Muscle layer of duodenum (tissue), 2 donors: ENCODE data around the gene ENPP6.

Experiments
- H3K27ac ChIP-seq: one replicate; pipeline ENCODE4 v1.7.0; 2013; ENCODE audit warnings: mild to moderate bottlenecking, low read length
- H3K27me3 ChIP-seq: one replicate; pipeline ENCODE4 v1.7.0; 2013; ENCODE audit warnings: low read depth, mild to moderate bottlenecking, control low read depth, low read length
- H3K36me3 ChIP-seq, 2 donors: one replicate each; pipeline ENCODE4 v1.7.0; 2013; ENCODE audit warnings: low read length in 2 of 2, control low read depth in 1 of 2, mild to moderate bottlenecking in 1 of 2; ENCODE audit not compliant: insufficient read depth in 2 of 2, control insufficient read depth in 1 of 2
- H3K4me1 ChIP-seq, 2 donors: one replicate each; pipeline ENCODE4 v1.7.0; 2013; ENCODE audit warnings: low read length in 2 of 2, mild to moderate bottlenecking in 2 of 2, control low read depth in 1 of 2, moderate library complexity in 1 of 2; ENCODE audit not compliant: insufficient read depth in 2 of 2, control insufficient read depth in 1 of 2
- H3K4me3 ChIP-seq, 2 donors: one replicate each; pipeline ENCODE4 v1.7.0; 2013; ENCODE audit warnings: low read length in 2 of 2, low read depth in 1 of 2, mild to moderate bottlenecking in 1 of 2
- H3K9me3 ChIP-seq, 2 donors: one replicate each; pipeline ENCODE4 v1.7.0; 2013; ENCODE audit warnings: low read length in 2 of 2, control low read depth in 1 of 2, mild to moderate bottlenecking in 1 of 2; ENCODE audit not compliant: control insufficient read depth in 1 of 2
- donor health status: healthy.

The ENPP6 gene

DNA sequence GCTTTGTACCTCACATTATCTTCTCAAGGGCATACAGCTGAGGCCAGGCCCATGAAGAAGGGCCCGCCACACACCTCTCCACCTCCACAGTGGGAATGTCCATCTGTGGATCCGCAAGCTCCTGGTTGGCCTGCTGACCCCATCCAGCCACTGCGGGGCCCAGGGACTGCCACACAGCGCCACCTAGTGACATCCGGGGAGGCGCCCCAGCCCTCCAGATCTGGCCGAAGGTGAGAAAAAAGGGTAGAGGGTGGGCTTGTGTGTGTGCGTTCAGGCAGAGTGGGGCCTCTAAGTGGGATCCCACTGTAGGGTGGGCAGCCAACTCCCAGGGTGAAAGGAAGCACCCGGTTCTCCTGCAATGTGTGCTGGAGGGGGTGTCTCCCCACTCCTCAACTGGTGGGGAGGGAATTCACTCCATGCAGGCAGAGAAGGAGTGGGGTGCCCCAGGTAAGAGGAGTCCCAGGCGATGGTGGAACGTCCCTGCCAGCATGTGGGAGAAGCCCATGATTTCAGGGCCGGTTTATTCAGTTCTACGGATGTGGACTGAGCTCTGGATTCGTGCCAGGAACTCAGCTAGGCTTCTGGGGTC, 117.3 kb downstream of the ENPP6 start:
- H3K4me1 ChIP-seq, result no peaks in the 10 kb centered on the region

GRCh38 chr4:184099535-184099966, 118.1 kb downstream of the ENPP6 start:
- Histone ChIP-seq H3K4me1 (peaks cover 0 to 4% of the 10 kb centered on the region in 2 donors), H3K4me3 (no peak overlapping the region), H3K9me3 (no peaks in the 10 kb centered on the region), H3K36me3 (no peaks in the 10 kb centered on the region), H3K27ac (no peak overlapping the region), H3K27me3 (no peaks in the 10 kb centered on the region)

More for the DNA sequence above, 117.3 kb downstream of the ENPP6 start:
- H3K9me3 ChIP-seq, result no peaks in the 10 kb centered on the region
- H3K27ac ChIP-seq, result no peak overlapping the region
- no peak overlapping the region for H3K4me3 ChIP-seq
- H3K27me3 ChIP-seq, result no peaks in the 10 kb centered on the region
- no peaks in the 10 kb centered on the region for H3K36me3 ChIP-seq

GRCh38 chr4:184099000-184099399, 118.7 kb downstream of the ENPP6 start:
- Histone ChIP-seq H3K4me3 (no peak overlapping the region), H3K27me3 (no peaks in the 10 kb centered on the region), H3K27ac (no peak overlapping the region), H3K4me1 (peaks cover 0 to 6% of the 10 kb centered on the region in 2 donors), H3K36me3 (no peaks in the 10 kb centered on the region), H3K9me3 (no peaks in the 10 kb centered on the region)

DNA sequence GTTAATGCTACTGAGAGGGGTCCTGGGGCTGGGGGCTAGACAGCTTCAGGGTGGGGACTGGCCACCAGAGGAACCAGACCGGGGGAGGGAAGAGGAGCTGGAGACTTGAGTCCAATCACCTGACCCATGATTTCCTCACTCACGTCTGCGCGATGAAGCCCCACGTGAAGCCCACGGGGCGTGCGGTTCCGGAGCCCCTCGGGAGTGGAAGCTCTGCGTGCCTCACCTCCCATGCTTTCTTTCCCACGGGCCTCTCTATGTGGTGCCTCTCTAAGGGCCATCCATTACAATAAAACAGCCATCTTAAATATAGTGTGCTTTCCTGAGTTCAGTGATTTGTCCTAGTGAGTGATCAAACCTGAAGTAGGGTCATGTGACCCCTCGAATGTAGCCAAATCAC, 119.9 kb downstream of the ENPP6 start:
- H3K9me3 ChIP-seq, result no peaks in the 10 kb centered on the region
- H3K4me3 ChIP-seq, result no peak overlapping the region
- H3K27ac ChIP-seq, result no peak overlapping the region
- H3K36me3 ChIP-seq, result no peaks in the 10 kb centered on the region
- no peaks in the 10 kb centered on the region for H3K27me3 ChIP-seq
- peaks cover 0 to 6% of the 10 kb centered on the region in 2 donors for H3K4me1 ChIP-seq

DNA sequence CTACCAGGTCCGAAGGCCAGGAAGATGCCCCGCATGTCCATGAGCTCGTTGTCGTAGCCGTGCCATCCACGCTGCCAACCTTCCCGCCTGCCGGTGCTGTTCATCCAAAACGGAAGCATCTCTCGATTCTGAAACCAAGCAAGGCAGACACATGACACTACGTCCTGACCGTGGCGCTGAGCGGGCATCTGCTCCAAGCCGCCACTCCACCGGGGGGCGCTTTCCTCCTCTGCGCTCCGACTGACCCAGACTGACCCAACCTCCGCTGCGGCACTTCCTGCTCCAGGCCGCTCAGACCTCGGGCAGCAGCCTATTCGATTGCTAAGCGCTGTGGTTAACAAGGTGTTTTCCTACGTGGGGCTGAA, 120.5 kb downstream of the ENPP6 start:
- H3K27me3 ChIP-seq, result no peaks in the 10 kb centered on the region
- peak overlapping the region; percentile 34 to 47 for H3K4me3 ChIP-seq
- H3K9me3 ChIP-seq, result no peaks in the 10 kb centered on the region
- peaks cover 0 to 6% of the 10 kb centered on the region in 2 donors for H3K4me1 ChIP-seq
- H3K27ac ChIP-seq, result no peak overlapping the region
- H3K36me3 ChIP-seq, result no peaks in the 10 kb centered on the region

GRCh38 chr4:184096561-184097240, 121.0 kb downstream of the ENPP6 start:
- H3K4me1 ChIP-seq, result peaks cover 0 to 6% of the 10 kb centered on the region in 2 donors
- H3K9me3 ChIP-seq, result no peaks in the 10 kb centered on the region

DNA sequence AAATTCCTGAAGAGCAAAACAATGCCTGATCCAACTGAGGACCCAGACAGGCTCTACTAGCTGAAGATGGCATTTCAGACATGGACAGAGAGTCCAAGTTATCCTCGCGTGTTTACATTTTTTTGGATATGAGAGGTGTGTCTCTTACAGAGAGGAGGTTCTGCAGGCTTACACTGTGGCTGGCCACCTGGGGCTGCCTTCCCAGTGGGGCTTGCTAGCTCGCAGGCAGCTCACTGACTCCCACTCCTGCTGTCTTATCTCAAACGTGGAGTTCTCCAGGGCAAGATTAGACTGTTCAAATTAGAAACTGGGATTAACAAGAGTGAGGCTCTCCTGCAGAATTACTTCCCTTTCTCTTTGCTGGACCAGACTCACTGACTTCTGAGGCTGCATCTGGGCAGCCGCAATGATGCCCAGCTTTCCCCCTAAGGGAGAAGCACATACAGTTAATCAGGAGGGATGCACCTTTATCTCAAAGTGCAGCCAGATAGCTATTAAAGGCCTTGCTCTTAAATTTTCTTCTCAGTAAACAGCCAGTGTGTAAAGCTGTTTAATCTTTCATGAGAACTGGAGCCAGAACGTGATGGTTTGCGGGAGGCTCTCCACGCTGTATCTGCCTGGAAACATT, 123.0 kb downstream of the ENPP6 start:
- H3K4me3 ChIP-seq, result no peak overlapping the region
- no peak overlapping the region for H3K27ac ChIP-seq
- H3K36me3 ChIP-seq, result no peaks in the 10 kb centered on the region

More at GRCh38 chr4:184096561-184097240, 121.0 kb downstream of the ENPP6 start:
- Histone ChIP-seq H3K36me3 (no peaks in the 10 kb centered on the region), H3K27me3 (no peaks in the 10 kb centered on the region), H3K4me3 (peak overlapping the region; percentile 34 to 47), H3K27ac (no peak overlapping the region)

DNA sequence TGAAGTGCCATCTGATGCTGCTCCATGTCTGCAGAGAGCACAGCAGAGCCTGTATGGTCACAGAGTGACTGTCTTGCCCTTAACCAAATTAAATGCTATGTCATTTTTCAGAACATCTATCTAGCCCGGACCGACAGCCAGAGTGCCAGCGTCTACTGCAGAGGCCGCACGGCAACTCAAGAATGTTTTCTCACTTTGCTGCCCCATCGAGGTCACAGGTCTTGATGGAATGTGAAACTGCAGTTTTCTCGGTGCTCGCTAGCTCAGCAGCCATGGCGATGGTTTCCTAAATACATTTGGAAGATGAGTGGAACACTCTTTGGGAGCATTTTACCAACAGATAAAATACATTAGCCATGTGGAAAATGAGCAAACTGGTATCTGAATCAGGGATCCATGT, 125.7 kb downstream of the ENPP6 start:
- Histone ChIP-seq H3K9me3 (peaks cover 0 to 3% of the 10 kb centered on the region in 2 donors), H3K4me1 (peaks cover 0 to 6% of the 10 kb centered on the region in 2 donors), H3K27me3 (no peaks in the 10 kb centered on the region), H3K27ac (no peak overlapping the region), H3K36me3 (no peaks in the 10 kb centered on the region), H3K4me3 (no peak overlapping the region)

More for the DNA sequence above, 123.0 kb downstream of the ENPP6 start:
- H3K9me3 ChIP-seq, result no peaks in the 10 kb centered on the region
- H3K4me1 ChIP-seq, result peaks cover 0 to 6% of the 10 kb centered on the region in 2 donors
- H3K27me3 ChIP-seq, result no peaks in the 10 kb centered on the region

GRCh38 chr4:184090571-184090970, 127.1 kb downstream of the ENPP6 start:
- Histone ChIP-seq H3K4me1 (peaks cover 0 to 6% of the 10 kb centered on the region in 2 donors), H3K27ac (no peak overlapping the region), H3K4me3 (no peak overlapping the region), H3K36me3 (no peaks in the 10 kb centered on the region), H3K27me3 (no peaks in the 10 kb centered on the region), H3K9me3 (peaks cover 0 to 3% of the 10 kb centered on the region in 2 donors)

- Histone ChIP-seq H3K4me3 (no peak overlapping the region), H3K36me3 (no peaks in the 10 kb centered on the region), H3K9me3 (no peaks in the 10 kb centered on the region), H3K4me1 (no peaks in the 10 kb centered on the region), H3K27ac (no peak overlapping the region), H3K27me3 (no peaks in the 10 kb centered on the region)
These were observed 137.0 kb downstream of the ENPP6 start for GRCh38 chr4:184080674-184081073.

- Histone ChIP-seq H3K27me3 (no peaks in the 10 kb centered on the region), H3K9me3 (peaks cover 12 to 20% of the 10 kb centered on the region in 2 donors), H3K36me3 (no peaks in the 10 kb centered on the region), H3K4me1 (no peaks in the 10 kb centered on the region), H3K27ac (no peak overlapping the region), H3K4me3 (no peak overlapping the region)
These were observed 142.8 kb downstream of the ENPP6 start for GRCh38 chr4:184074677-184075388.
